ENCODE data around the gene DIS3.
"Not testable (repeated sequence)": the region's sequence is repeated elsewhere in the genome, so short reads cannot be mapped to it uniquely, and the experiment has no call there.

The DIS3 gene

DNA sequence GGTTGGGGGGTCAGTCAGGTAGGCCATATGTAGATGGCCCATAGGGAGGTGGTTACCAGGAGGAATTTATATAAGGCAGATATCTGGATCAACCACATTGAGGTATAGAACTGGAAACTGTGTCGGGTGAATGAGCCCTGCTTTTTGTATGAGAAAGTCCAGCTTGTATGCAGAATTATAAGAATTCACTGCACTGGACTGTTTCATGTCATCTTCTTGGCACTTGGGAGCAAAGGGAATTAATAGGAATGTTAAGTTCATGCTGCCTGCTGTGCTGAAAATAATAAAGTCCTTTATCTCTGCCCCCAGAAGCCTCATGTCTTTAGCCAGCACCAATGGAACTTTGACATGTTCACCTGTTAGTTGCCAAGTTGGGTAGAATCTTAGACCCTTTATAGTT lies 41.7 kb downstream of the DIS3 start:
- H3K4me1 ChIP-seq (ENCODE audit: control insufficient read depth, insufficient read depth, low read length, poor library complexity, severe bottlenecking) = no peaks in the 10 kb centered on the region
- H3K36me3 ChIP-seq (ENCODE audit: control insufficient read depth, insufficient read depth, low read length) = peaks cover 47% of the 10 kb centered on the region
- 82 to 95% methylated on average over 1 of the region's 1 CpG for WGBS, 2 experiments (ENCODE audit: insufficient coverage in 2 of 2)

DNA sequence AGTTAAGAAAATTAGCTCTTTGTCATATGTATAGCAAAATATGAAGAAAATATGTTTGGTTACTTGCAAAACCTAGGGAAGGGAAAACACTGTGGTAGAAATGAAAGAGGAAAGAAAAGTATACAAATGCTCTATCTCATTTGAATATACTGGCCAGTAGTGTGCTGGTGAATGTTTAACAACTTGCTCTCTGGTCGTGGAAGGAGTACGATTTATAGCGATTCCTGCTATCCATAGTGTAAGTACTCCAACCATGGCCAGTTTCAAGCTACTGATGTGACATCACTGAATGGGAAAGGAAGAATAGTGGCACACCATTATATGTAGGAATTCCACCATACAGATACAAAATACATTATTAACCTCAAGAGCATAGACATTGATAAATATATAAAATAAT lies 44.7 kb downstream of the DIS3 start:
- H3K36me3 ChIP-seq (ENCODE audit: control insufficient read depth, insufficient read depth, low read length) = peaks cover 41% of the 10 kb centered on the region
- no CpG with 5 or more reads among the region's 3 CpGs for WGBS, 2 experiments (ENCODE audit: insufficient coverage in 2 of 2)

More for the DNA sequence above, 41.7 kb downstream of the DIS3 start:
- H3K27ac ChIP-seq (ENCODE audit: low read depth, low read length, severe bottlenecking) = no peak overlapping the region
- H3K9me3 ChIP-seq (ENCODE audit: control insufficient read depth, low read length) = no peaks in the 10 kb centered on the region
- H3K4me3 ChIP-seq (ENCODE audit: extremely low read depth, insufficient read depth, low read length, poor library complexity, severe bottlenecking) = no peak overlapping the region

DNA sequence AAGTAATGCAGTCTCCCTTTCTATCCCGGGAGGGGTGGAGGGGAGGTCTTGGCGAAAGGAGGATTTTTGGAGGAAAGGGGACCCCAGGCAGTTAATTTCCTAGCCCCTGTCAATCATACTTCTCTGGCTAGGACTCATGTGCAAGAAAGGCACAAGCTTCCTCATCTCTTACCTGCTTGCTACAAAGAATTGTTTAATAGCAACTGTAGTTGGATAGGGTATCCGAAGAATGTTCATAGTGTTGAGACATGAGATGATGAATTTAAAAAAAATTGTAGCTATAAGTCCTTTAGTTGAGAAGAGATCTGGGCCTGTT lies 53.5 kb downstream of the DIS3 start:
- peak overlapping the region; percentile 78 for H3K27ac ChIP-seq (ENCODE audit: low read depth, low read length, severe bottlenecking)
- WGBS, 2 experiments (ENCODE audit: insufficient coverage in 2 of 2) = 25 to 50% methylated on average over 1 of the region's 3 CpGs
- H3K36me3 ChIP-seq (ENCODE audit: control insufficient read depth, insufficient read depth, low read length) = peaks cover 45% of the 10 kb centered on the region
- H3K9me3 ChIP-seq (ENCODE audit: control insufficient read depth, low read length) = no peaks in the 10 kb centered on the region
- peak overlapping the region; percentile 87 for H3K4me3 ChIP-seq (ENCODE audit: extremely low read depth, insufficient read depth, low read length, poor library complexity, severe bottlenecking)
- H3K4me1 ChIP-seq (ENCODE audit: control insufficient read depth, insufficient read depth, low read length, poor library complexity, severe bottlenecking) = no peaks in the 10 kb centered on the region

More for the DNA sequence above, 44.7 kb downstream of the DIS3 start:
- no peak overlapping the region for H3K27ac ChIP-seq (ENCODE audit: low read depth, low read length, severe bottlenecking)
- no peaks in the 10 kb centered on the region for H3K4me1 ChIP-seq (ENCODE audit: control insufficient read depth, insufficient read depth, low read length, poor library complexity, severe bottlenecking)
- no peak overlapping the region for H3K4me3 ChIP-seq (ENCODE audit: extremely low read depth, insufficient read depth, low read length, poor library complexity, severe bottlenecking)
- no peaks in the 10 kb centered on the region for H3K9me3 ChIP-seq (ENCODE audit: control insufficient read depth, low read length)

DNA sequence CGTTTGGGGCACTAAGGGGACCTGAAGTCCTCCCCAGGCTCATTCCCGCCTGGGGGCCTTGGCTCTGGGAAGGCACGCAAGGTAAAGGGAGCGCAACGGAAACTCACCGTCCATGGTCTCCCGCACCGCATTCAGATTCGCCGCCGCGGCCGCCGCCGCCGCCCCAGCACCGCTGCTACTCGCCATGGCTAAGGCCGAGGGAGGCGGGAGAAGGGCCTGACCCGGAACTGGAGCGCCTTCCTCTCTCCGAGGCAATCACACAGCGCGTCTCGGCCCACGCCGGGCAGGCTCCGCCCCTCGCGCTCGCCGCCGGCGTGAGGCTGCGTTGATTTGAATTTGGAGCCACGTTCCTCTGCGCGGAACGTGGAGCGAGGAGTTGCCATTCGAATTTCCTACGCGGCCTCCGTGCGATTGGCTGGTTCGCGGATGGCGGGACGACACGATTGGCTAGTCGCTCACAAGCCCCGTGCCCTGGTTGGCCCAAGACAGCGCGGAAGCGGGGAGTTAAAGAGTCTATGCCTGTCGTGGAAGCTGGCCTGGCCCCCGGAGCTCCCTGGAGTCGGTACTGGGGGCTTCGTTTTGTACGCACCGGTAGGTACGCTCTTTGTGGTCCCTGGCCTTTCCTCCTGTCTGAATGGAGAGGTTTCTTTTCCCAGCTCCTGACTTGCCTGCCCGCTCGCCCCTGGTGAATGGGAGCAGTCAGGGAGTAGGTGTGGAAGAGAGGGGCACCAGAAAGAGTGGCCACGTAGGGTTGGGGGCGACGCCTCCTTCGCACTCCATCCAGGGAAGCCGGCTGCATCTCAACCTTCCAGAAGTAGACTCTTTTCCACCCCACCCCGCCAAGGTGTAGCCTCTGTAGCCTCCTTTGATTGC lies 54.0 kb downstream of the DIS3 start, which contains the start of the genes BORA and MZT1:
Gene BORA (plus strand): TSS at position 507 of the 873 bp plus-strand sequence. CDS start 1,018 bp downstream, outside the sequence.
Gene MZT1 (minus strand): TSS at position 213 of the 873 bp plus-strand sequence. CDS start 27 bp downstream, at position 186.
- H3K4me3 ChIP-seq (ENCODE audit: extremely low read depth, insufficient read depth, low read length, poor library complexity, severe bottlenecking) = peak within 1 kb of the TSS; percentile 87
- H3K4me1 ChIP-seq (ENCODE audit: control insufficient read depth, insufficient read depth, low read length, poor library complexity, severe bottlenecking) = no peaks in the 10 kb centered on the region
- H3K9me3 ChIP-seq (ENCODE audit: control insufficient read depth, low read length) = no peaks in the 10 kb centered on the region
- peak within 1 kb of the TSS; percentile 78 for H3K27ac ChIP-seq (ENCODE audit: low read depth, low read length, severe bottlenecking)
- peaks cover 48% of the 10 kb centered on the region for H3K36me3 ChIP-seq (ENCODE audit: control insufficient read depth, insufficient read depth, low read length)
- 0% methylated on average over 47 to 64 of the region's 71 CpGs for WGBS, 2 experiments (ENCODE audit: insufficient coverage in 2 of 2)

DNA sequence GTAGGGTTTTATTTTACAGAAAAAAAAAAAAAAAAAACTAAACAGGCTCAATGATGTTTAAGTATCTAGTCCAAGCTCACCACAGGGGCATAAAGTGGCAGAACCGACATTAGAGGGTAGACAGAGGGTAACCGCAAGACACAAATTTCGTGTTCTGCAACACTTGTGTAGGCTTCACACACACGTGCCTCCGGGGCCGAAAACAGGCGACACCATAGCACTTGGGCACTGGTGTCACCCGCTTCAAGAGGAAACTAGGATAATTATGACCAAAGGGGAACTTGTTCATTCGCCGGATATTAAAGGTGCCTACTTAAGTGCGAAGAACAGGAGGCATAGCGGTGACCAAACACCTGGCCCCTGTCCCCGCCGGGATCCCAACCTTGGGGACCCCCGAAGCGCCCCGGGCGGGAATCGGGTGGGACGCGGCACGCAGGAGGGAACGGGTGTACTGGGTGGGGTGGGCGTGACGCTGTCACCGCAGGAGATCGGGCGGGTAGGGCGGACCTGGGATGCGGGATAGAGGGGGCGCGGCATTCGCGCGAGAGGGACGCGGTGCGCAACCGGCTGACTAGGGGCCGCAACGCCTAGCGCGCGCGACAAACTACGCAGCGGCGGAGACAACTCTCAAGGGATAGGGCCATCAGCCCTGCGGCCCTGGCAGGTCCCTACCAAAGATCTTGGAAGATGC lies 54.8 kb downstream of the DIS3 start:
- H3K9me3 ChIP-seq (ENCODE audit: control insufficient read depth, low read length) = no peaks in the 10 kb centered on the region
- peaks cover 47% of the 10 kb centered on the region for H3K36me3 ChIP-seq (ENCODE audit: control insufficient read depth, insufficient read depth, low read length)
- peak overlapping the region; percentile 87 for H3K4me3 ChIP-seq (ENCODE audit: extremely low read depth, insufficient read depth, low read length, poor library complexity, severe bottlenecking)
- H3K4me1 ChIP-seq (ENCODE audit: control insufficient read depth, insufficient read depth, low read length, poor library complexity, severe bottlenecking) = no peaks in the 10 kb centered on the region
- H3K27ac ChIP-seq (ENCODE audit: low read depth, low read length, severe bottlenecking) = peak overlapping the region; percentile 67
- 2 to 4% methylated on average over 40 to 49 of the region's 49 CpGs for WGBS, 2 experiments (ENCODE audit: insufficient coverage in 2 of 2)

DNA sequence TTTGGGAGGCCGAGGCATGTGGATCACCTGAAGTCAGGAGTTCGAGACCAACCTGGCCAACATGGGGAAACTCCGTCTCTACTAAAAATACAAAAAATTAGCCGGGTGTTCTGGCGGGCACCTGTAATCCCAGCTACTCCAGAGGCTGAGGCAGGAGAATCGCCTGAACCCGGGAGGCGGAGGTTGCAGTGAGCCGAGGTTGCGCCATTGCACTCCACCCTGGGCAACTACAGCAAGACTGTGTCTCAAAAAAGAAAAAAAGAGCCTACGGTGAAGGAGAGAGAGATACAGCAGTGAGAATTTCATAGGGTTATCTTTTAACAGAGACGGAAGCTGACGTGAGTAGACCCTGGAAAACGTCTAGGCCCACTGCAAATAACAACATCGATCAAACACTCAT lies 55.5 kb downstream of the DIS3 start:
- WGBS, 2 experiments (ENCODE audit: insufficient coverage in 2 of 2) = 89 to 93% methylated on average over 9 to 10 of the region's 15 CpGs
- not testable (repeated sequence) for H3K4me1 ChIP-seq (ENCODE audit: control insufficient read depth, insufficient read depth, low read length, poor library complexity, severe bottlenecking); H3K9me3 ChIP-seq (ENCODE audit: control insufficient read depth, low read length); H3K27ac ChIP-seq (ENCODE audit: low read depth, low read length, severe bottlenecking)
- Histone ChIP-seq H3K36me3 (ENCODE audit: control insufficient read depth, insufficient read depth, low read length) (peaks cover 40% of the 10 kb centered on the region), H3K4me3 (ENCODE audit: extremely low read depth, insufficient read depth, low read length, poor library complexity, severe bottlenecking) (peak overlapping the region; percentile 87)

DNA sequence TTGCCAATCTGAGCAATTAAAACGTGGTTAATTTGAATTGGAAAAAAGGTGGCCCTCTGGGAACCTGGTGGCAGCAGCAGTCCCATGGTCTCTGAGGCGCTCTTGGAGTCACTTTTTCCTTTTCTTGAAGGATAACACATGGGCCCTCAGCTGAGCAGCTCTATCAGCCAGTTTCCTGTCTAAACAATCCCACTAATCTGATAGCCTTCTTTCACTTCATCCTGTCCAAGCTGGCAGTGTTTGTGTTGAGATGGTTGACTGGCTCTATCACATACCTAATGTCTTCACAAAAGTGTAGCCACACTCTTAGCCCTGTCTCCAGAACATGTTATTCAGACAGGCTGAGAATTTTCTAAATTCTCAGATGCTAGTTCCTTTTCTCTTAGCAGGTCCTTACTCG lies 64.9 kb downstream of the DIS3 start:
- Histone ChIP-seq H3K27ac (ENCODE audit: low read depth, low read length, severe bottlenecking) (peak overlapping the region; percentile 77), H3K4me3 (ENCODE audit: extremely low read depth, insufficient read depth, low read length, poor library complexity, severe bottlenecking) (no peak overlapping the region), H3K9me3 (ENCODE audit: control insufficient read depth, low read length) (peaks cover 12% of the 10 kb centered on the region), H3K36me3 (ENCODE audit: control insufficient read depth, insufficient read depth, low read length) (peaks cover 75% of the 10 kb centered on the region), H3K4me1 (ENCODE audit: control insufficient read depth, insufficient read depth, low read length, poor library complexity, severe bottlenecking) (no peaks in the 10 kb centered on the region)
- WGBS, 2 experiments (ENCODE audit: insufficient coverage in 2 of 2) = 63 to 70% methylated on average over 3 of the region's 3 CpGs
